ENCODE measurements around the gene ANKRD9.

DNA sequence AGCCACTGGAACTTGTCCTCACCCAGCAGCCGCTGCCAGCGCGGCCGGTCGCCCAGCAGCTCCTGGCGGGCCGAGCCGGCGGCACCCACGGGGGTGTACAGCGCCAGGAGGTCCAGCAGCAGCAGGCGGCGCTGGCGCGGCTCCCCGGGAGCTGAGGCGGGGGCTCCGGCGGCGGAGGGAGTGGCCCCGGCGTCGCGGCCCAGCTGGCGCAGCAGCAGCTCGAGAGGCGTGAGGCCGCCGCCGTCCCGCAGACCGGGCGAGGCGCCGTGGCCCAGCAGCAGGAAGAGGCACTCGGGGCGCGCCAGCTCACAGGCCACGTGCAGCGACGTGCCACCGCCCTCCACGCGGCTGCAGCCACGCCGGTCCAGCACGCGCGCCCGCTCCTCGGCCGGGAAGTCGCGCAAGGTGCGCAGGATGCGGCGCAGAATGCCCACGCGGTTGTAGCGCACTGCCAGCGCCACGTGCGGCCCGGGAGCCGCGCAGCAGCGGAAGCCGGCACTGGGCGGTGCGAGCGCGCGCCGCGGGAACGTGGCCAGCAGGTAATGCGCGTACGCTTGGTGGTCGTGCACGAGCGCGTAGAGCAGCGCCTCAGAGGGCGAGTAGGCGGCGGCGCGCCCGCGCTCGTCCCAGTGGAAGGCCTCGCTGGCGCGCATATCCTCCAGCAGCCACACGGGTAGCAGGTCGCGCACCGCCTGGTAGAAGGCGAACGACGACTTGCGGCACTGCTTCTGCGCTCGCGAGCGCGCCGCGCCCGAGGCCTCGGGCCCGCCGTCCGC is 2.3 kb downstream of the ANKRD9 start:
- TF ChIP-seq, protein P1, sequence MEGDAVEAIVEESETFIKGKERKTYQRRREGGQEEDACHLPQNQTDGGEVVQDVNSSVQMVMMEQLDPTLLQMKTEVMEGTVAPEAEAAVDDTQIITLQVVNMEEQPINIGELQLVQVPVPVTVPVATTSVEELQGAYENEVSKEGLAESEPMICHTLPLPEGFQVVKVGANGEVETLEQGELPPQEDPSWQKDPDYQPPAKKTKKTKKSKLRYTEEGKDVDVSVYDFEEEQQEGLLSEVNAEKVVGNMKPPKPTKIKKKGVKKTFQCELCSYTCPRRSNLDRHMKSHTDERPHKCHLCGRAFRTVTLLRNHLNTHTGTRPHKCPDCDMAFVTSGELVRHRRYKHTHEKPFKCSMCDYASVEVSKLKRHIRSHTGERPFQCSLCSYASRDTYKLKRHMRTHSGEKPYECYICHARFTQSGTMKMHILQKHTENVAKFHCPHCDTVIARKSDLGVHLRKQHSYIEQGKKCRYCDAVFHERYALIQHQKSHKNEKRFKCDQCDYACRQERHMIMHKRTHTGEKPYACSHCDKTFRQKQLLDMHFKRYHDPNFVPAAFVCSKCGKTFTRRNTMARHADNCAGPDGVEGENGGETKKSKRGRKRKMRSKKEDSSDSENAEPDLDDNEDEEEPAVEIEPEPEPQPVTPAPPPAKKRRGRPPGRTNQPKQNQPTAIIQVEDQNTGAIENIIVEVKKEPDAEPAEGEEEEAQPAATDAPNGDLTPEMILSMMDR (conservative IDR thresholded peaks at IDR 0.05; ENCODE audit: low read depth in 2 of 2), result no peak
- TF ChIP-seq JUNB (IDR thresholded peaks at IDR 0.05; ENCODE audit: unreplicated experiment) (no peak), POLR2AphosphoS5 (IDR thresholded peaks at IDR 0.05; ENCODE audit: low read depth) (no peak)

All from GM23338 (cell line).